ENCODE results near the gene ACBD5. TPM values are rescaled to one million over a fixed set of nuclear protein-coding genes. Genes with fewer than 3 reads are reported as not detected.

ACBD5 gene
- total RNA-seq, 1 donor from 2014 or later, result 14.8 TPM

DNA sequence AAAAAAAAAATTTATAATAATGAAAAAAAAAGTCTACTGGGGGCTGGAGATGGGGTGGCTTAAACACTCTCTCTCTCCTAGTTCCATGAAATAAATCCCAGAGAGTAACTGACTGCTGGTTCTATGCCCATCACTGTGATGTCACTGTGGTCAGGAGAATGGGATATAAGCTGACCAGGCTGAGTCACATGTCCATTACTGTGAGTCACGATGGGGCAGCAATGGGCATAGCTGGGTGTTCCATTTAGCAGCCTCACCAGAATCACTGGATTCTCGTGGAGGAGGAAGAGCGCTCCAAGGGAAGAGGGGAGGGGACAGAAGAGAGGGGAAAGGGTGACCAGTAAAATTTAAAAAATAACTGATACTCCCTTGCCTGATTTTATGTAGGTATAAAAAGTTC is 48.3 kb downstream of the ACBD5 start:
- no peak for DNase-seq (ENCODE audit: low spot score)
- Mint-ChIP-seq H3K4me1 (ENCODE audit: unreplicated experiment) (peaks cover 8% of the 10 kb centered on the region), H3K4me3 (ENCODE audit: unreplicated experiment) (no peak overlapping the region), H3K27ac (ENCODE audit: unreplicated experiment) (no peak overlapping the region), H3K9me3 (ENCODE audit: unreplicated experiment) (no peaks in the 10 kb centered on the region), H3K27me3 (ENCODE audit: unreplicated experiment) (no peaks in the 10 kb centered on the region), H3K36me3 (ENCODE audit: low read depth, unreplicated experiment) (no peaks in the 10 kb centered on the region)
- TF ChIP-seq, protein P1, sequence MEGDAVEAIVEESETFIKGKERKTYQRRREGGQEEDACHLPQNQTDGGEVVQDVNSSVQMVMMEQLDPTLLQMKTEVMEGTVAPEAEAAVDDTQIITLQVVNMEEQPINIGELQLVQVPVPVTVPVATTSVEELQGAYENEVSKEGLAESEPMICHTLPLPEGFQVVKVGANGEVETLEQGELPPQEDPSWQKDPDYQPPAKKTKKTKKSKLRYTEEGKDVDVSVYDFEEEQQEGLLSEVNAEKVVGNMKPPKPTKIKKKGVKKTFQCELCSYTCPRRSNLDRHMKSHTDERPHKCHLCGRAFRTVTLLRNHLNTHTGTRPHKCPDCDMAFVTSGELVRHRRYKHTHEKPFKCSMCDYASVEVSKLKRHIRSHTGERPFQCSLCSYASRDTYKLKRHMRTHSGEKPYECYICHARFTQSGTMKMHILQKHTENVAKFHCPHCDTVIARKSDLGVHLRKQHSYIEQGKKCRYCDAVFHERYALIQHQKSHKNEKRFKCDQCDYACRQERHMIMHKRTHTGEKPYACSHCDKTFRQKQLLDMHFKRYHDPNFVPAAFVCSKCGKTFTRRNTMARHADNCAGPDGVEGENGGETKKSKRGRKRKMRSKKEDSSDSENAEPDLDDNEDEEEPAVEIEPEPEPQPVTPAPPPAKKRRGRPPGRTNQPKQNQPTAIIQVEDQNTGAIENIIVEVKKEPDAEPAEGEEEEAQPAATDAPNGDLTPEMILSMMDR (IDR thresholded peaks at IDR 0.05; ENCODE audit: unreplicated experiment), result no peak

DNA sequence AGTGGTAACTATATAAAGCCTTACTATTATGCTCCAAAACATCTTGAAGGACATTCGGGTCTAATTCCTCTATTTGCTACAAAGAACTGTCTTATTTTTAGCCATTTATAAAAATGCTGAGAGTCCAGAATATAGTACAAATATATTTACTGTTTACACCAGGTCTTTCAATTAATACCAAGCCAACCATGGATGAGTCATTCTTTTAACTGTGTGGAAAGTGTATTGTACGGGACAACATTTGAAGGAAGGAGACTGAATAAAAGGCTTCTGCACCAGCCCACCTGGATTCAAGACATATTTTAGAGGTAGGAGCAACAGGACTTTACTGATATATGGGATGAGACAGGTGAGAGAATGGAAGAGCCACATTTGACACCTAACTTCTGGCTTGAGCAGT is 50.1 kb downstream of the ACBD5 start:
- Mint-ChIP-seq H3K4me3 (ENCODE audit: unreplicated experiment) (no peak overlapping the region), H3K27me3 (ENCODE audit: unreplicated experiment) (no peaks in the 10 kb centered on the region), H3K36me3 (ENCODE audit: low read depth, unreplicated experiment) (no peaks in the 10 kb centered on the region), H3K9me3 (ENCODE audit: unreplicated experiment) (no peaks in the 10 kb centered on the region), H3K27ac (ENCODE audit: unreplicated experiment) (no peak overlapping the region), H3K4me1 (ENCODE audit: unreplicated experiment) (peaks cover 8% of the 10 kb centered on the region)
- TF ChIP-seq, protein P1 (IDR thresholded peaks at IDR 0.05; ENCODE audit: unreplicated experiment), result no peak
- no peak for DNase-seq (ENCODE audit: low spot score)

DNA sequence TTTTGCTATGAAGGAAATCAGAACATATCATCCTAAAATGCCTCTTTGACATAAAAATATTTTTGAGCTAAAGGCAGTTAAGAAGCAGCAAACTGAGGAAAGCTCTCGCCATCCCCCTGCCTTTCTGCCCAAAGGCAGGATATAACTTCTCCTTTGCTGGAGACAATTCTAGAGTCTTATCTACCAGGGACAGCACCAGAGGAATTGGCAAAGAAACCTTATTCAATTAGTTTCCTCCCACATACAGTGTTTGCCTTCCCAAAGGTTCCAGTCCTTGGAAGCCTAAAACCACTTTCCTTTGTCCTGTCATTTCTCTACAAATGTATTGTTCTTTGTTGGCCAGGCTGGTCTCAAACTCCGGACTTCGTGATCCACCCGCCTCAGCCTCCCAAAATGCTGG is 51.7 kb downstream of the ACBD5 start:
- Mint-ChIP-seq H3K4me3 (ENCODE audit: unreplicated experiment) (no peak overlapping the region), H3K27me3 (ENCODE audit: unreplicated experiment) (no peaks in the 10 kb centered on the region), H3K9me3 (ENCODE audit: unreplicated experiment) (no peaks in the 10 kb centered on the region), H3K4me1 (ENCODE audit: unreplicated experiment) (peaks cover 8% of the 10 kb centered on the region), H3K36me3 (ENCODE audit: low read depth, unreplicated experiment) (peaks cover 10% of the 10 kb centered on the region), H3K27ac (ENCODE audit: unreplicated experiment) (no peak overlapping the region)
- TF ChIP-seq, protein P1 (IDR thresholded peaks at IDR 0.05; ENCODE audit: unreplicated experiment), result no peak
- no peak for DNase-seq (ENCODE audit: low spot score)

DNA sequence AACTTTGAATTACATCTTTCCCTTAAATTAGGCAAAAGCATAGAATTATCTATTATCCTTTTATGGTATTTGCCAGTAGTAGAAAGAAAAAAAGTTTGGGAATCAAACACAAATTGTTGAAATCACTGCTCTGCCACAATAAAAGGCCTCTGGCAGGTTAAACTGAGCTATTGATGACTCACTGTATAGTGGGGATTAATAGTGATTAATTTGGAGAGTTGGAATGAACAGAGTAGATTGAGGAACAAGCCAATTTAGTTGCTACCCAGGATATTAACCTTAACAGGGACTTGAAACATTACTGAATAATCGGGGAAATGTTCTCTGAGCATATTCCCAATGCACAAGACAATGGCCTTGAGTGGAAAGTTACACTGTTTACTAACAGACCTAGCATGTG is 52.3 kb downstream of the ACBD5 start:
- H3K27me3 Mint-ChIP-seq (ENCODE audit: unreplicated experiment), result no peaks in the 10 kb centered on the region
- no peak overlapping the region for H3K4me3 Mint-ChIP-seq (ENCODE audit: unreplicated experiment)
- TF ChIP-seq, protein P1 (IDR thresholded peaks at IDR 0.05; ENCODE audit: unreplicated experiment), result no peak
- DNase-seq (ENCODE audit: low spot score), result no peak
- H3K4me1 Mint-ChIP-seq (ENCODE audit: unreplicated experiment), result peaks cover 8% of the 10 kb centered on the region
- H3K9me3 Mint-ChIP-seq (ENCODE audit: unreplicated experiment), result no peaks in the 10 kb centered on the region
- H3K27ac Mint-ChIP-seq (ENCODE audit: unreplicated experiment), result peak overlapping the region; percentile 17
- peaks cover 10% of the 10 kb centered on the region for H3K36me3 Mint-ChIP-seq (ENCODE audit: low read depth, unreplicated experiment)

DNA sequence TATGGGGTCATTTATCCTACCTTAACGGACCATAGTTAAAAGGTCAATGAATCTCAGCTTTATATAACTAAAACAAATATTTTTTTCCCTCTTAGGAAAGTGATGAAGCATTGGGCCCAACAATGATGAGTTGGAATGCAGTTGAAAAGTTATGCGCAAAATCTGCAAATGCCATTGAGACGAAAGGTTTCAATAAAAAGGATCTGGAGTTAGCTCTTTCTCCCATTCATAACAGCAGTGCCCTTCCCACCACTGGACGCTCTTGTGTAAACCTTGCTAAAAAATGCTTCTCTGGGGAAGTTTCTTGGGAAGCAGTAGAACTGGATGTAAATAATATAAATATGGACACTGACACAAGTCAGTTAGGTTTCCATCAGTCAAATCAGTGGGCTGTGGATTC is 70.7 kb downstream of the ACBD5 start:
- Mint-ChIP-seq H3K9me3 (ENCODE audit: unreplicated experiment) (no peaks in the 10 kb centered on the region), H3K27me3 (ENCODE audit: unreplicated experiment) (no peaks in the 10 kb centered on the region), H3K36me3 (ENCODE audit: low read depth, unreplicated experiment) (no peaks in the 10 kb centered on the region), H3K4me3 (ENCODE audit: unreplicated experiment) (no peak overlapping the region), H3K4me1 (ENCODE audit: unreplicated experiment) (no peaks in the 10 kb centered on the region), H3K27ac (ENCODE audit: unreplicated experiment) (no peak overlapping the region)
- no peak for DNase-seq (ENCODE audit: low spot score)
- TF ChIP-seq, protein P1 (IDR thresholded peaks at IDR 0.05; ENCODE audit: unreplicated experiment), result no peak

Measured in endothelial cell (in vitro differentiated cells).